Kidney glomerular epithelial cell (primary cell): ENCODE measurements around the gene KANK3.
"Not testable (repeated sequence)": the region's sequence is repeated elsewhere in the genome, so short reads cannot be mapped to it uniquely, and the experiment has no call there.

ENCODE experiments used
- DNase-seq: peaks from one replicate; lab custom pipeline; 2025; lab: John Stamatoyannopoulos, UW

Gene KANK3

GRCh38 chr19:8316351-8317125 lies 26.5 kb downstream of the KANK3 start:
- DNase-seq, result no peak

GRCh38 chr19:8314981-8315640 lies 28.0 kb downstream of the KANK3 start:
- not testable (repeated sequence) for DNase-seq

GRCh38 chr19:8311461-8312260 lies 31.4 kb downstream of the KANK3 start:
- DNase-seq, result no peak

- DNase-seq, result no peak
Measured at GRCh38 chr19:8310342-8311055, 32.6 kb downstream of the KANK3 start.

- DNase-seq, result no peak
Measured at GRCh38 chr19:8308891-8309291, 34.2 kb downstream of the KANK3 start.

- DNase-seq, result peak; percentile 79
Measured at GRCh38 chr19:8307965-8308866, 34.8 kb downstream of the KANK3 start, which contains the start of gene CD320. TSS of gene CD320 (minus strand) at chr19:8308358. CDS start at chr19:8308290, 68 bp downstream.

- DNase-seq, result no peak
Measured at GRCh38 chr19:8307400-8307964, 35.6 kb downstream of the KANK3 start.

- DNase-seq, result no peak
Measured at GRCh38 chr19:8306235-8307054, 36.6 kb downstream of the KANK3 start.

- no peak for DNase-seq
Measured at GRCh38 chr19:8305798-8306197, 37.3 kb downstream of the KANK3 start.

GRCh38 chr19:8304841-8305621 lies 38.0 kb downstream of the KANK3 start:
- no peak for DNase-seq

- DNase-seq, result no peak
Measured at GRCh38 chr19:8302734-8303133, 40.3 kb downstream of the KANK3 start.

- no peak for DNase-seq
Measured at GRCh38 chr19:8302357-8302691, 40.7 kb downstream of the KANK3 start.

- not testable (repeated sequence) for DNase-seq
Measured at GRCh38 chr19:8291337-8291736, 51.7 kb downstream of the KANK3 start.

- DNase-seq, result not testable (repeated sequence)
Measured at GRCh38 chr19:8276508-8276907, 66.6 kb downstream of the KANK3 start.
